ENCODE measurements around the gene UBE2D3. TPM values are rescaled to one million over a fixed set of nuclear protein-coding genes. Genes with fewer than 3 reads are reported as not detected.

The UBE2D3 gene
- total RNA-seq, 3 donors from 2014 or later = 374 to 405 (median 392) TPM

DNA sequence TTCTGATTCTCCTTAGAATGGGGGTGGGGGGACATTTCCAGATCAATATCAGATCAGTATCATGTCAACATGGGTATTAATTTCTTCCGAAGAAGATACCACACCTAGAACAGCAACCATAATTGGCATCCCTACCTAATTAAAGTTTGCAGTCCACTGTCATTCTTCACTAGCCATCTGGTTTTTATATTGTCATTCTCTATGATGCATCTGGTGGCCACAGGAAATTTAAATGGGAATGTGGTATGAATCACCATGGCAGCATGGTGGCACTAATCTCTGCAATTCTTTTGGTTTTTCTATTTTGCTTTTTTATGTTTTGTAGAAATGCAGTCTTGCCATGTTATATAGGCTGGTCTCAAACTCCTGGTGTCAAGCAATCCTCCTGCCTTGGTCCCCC is 16.6 kb upstream of the UBE2D3 start:
- H3K9me3 ChIP-seq = no peaks in the 10 kb centered on the region
- H3K27me3 ChIP-seq = no peaks in the 10 kb centered on the region
- intact Hi-C loops (cut with DNase I; ENCODE audit: low total_unique reads) = no loop called here
- TF ChIP-seq, protein P1, sequence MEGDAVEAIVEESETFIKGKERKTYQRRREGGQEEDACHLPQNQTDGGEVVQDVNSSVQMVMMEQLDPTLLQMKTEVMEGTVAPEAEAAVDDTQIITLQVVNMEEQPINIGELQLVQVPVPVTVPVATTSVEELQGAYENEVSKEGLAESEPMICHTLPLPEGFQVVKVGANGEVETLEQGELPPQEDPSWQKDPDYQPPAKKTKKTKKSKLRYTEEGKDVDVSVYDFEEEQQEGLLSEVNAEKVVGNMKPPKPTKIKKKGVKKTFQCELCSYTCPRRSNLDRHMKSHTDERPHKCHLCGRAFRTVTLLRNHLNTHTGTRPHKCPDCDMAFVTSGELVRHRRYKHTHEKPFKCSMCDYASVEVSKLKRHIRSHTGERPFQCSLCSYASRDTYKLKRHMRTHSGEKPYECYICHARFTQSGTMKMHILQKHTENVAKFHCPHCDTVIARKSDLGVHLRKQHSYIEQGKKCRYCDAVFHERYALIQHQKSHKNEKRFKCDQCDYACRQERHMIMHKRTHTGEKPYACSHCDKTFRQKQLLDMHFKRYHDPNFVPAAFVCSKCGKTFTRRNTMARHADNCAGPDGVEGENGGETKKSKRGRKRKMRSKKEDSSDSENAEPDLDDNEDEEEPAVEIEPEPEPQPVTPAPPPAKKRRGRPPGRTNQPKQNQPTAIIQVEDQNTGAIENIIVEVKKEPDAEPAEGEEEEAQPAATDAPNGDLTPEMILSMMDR (IDR thresholded peaks at IDR 0.05) = no peak
- no peak for TF ChIP-seq POLR2AphosphoS5 (IDR thresholded peaks at IDR 0.05)
- TF ChIP-seq POLR2A (IDR thresholded peaks at IDR 0.05) = no peak
- H3K4me3 ChIP-seq = no peak overlapping the region
- H3K27ac ChIP-seq = no peak overlapping the region
- no peaks in the 10 kb centered on the region for H3K36me3 ChIP-seq
- no peak for DNase-seq (ENCODE audit: low spot score in 2 of 2)
- H3K4me1 ChIP-seq = no peaks in the 10 kb centered on the region

DNA sequence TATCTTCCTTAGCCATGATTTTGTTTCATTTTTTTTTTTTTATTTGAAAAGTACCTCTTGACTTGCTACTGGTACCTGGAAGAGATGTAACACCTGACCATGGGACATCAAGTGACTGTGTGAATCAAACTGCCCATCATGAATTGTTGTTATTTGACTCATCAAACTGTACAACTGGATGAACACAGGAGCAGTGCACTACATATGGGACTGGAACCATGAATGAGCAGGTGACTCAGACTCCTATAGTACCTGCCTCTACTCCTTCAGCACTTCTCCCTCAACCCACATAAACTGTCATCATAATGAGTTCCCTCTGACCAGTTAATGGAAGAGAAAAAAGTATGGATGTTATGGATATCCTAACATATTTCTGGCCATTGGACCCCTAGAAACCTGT is 15.9 kb upstream of the UBE2D3 start:
- no peak for DNase-seq (ENCODE audit: low spot score in 2 of 2)
- TF ChIP-seq POLR2A (IDR thresholded peaks at IDR 0.05) = no peak
- no peak for TF ChIP-seq POLR2AphosphoS5 (IDR thresholded peaks at IDR 0.05)
- TF ChIP-seq, protein P1 (IDR thresholded peaks at IDR 0.05) = no peak
- Histone ChIP-seq H3K36me3 (no peaks in the 10 kb centered on the region), H3K9me3 (no peaks in the 10 kb centered on the region), H3K4me1 (no peaks in the 10 kb centered on the region), H3K27me3 (no peaks in the 10 kb centered on the region), H3K4me3 (no peak overlapping the region), H3K27ac (no peak overlapping the region)
- intact Hi-C loops (cut with DNase I; ENCODE audit: low total_unique reads) = no loop called here

DNA sequence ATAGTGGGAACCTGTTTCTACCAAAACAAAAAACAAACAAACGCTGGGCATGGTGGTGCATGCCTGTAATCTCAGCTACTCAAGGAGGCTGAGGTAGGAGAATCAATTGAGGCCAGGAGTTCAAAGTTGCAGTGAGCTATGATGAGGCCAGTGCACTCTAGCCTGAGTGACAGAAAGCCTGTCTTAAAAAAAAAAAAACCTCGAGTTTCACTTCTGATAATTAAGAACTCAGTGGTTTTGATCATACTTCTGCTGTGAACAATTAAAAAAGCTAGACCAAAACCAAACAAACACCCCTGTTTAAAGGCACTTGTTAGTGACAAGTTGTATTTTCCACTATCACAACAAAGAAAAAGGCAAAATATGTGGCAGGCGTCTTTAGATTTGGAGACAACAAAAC is 15.0 kb upstream of the UBE2D3 start:
- DNase-seq (ENCODE audit: low spot score in 2 of 2) = no peak
- no peak overlapping the region for H3K27ac ChIP-seq
- H3K27me3 ChIP-seq = no peaks in the 10 kb centered on the region
- no peaks in the 10 kb centered on the region for H3K36me3 ChIP-seq
- H3K9me3 ChIP-seq = no peaks in the 10 kb centered on the region
- intact Hi-C loops (cut with DNase I; ENCODE audit: low total_unique reads) = no loop called here
- H3K4me3 ChIP-seq = no peak overlapping the region
- TF ChIP-seq, protein P1 (IDR thresholded peaks at IDR 0.05) = no peak
- TF ChIP-seq POLR2AphosphoS5 (IDR thresholded peaks at IDR 0.05) = no peak
- H3K4me1 ChIP-seq = no peaks in the 10 kb centered on the region

DNA sequence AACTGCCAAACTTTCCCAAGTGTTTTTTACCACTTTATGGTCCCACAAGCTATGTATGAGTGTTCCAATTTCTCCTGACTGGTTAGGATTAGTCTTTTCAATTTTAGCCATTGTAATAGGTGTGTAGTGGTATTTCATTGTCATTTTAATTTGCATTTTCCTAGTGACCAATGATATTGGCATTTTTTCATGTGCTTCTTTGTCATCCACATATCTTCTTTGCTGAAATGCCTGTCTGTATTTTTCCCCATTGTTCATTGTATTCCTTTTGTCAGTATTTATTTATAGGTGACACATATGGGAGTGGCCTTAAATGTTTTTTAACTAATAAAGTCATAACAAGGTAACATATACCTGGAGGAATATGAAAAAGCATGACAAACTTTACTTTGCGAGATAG is 9.2 kb upstream of the UBE2D3 start:
- no peak overlapping the region for H3K27ac ChIP-seq
- TF ChIP-seq, protein P1 (IDR thresholded peaks at IDR 0.05) = no peak
- TF ChIP-seq POLR2A (IDR thresholded peaks at IDR 0.05) (no peak), POLR2AphosphoS5 (IDR thresholded peaks at IDR 0.05) (no peak)
- no peak for DNase-seq (ENCODE audit: low spot score in 2 of 2)
- H3K9me3 ChIP-seq = no peaks in the 10 kb centered on the region
- intact Hi-C loops (cut with DNase I; ENCODE audit: low total_unique reads) = no loop called here
- H3K4me1 ChIP-seq = no peaks in the 10 kb centered on the region
- H3K36me3 ChIP-seq = no peaks in the 10 kb centered on the region
- H3K27me3 ChIP-seq = no peaks in the 10 kb centered on the region
- no peak overlapping the region for H3K4me3 ChIP-seq

DNA sequence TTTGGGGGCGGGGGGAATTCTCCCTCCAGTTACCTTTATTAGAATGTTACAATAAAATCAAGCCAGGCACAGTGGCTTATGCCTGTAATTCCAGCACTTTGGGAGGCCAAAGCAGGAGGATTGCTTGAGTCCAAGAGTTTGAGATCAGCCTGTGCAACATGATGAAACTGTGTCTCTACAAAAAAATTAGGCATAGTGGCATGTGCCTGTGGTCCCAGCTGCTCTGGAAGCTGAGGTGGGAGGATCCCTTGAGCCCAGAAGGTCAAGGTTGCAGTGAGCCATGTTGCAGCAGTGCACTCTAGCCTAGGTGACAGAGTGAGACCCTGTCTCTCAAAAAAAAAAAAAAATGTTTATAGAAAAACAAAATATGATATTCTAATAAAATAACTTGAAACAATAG is 5.3 kb upstream of the UBE2D3 start:
- no peak overlapping the region for H3K4me3 ChIP-seq
- H3K9me3 ChIP-seq = no peaks in the 10 kb centered on the region
- no peak overlapping the region for H3K27ac ChIP-seq
- intact Hi-C loops (cut with DNase I; ENCODE audit: low total_unique reads) = no loop called here
- TF ChIP-seq POLR2A (IDR thresholded peaks at IDR 0.05) = no peak
- TF ChIP-seq, protein P1 (IDR thresholded peaks at IDR 0.05) = no peak
- no peak for TF ChIP-seq POLR2AphosphoS5 (IDR thresholded peaks at IDR 0.05)
- no peaks in the 10 kb centered on the region for H3K36me3 ChIP-seq
- peaks cover 0 to 5% of the 10 kb centered on the region in 2 donors for H3K4me1 ChIP-seq
- DNase-seq (ENCODE audit: low spot score in 2 of 2) = no peak
- no peaks in the 10 kb centered on the region for H3K27me3 ChIP-seq

All from breast epithelium (tissue), 4 donors.